OCI-LY7 (cell line): ENCODE measurements around the gene NIP7. TPM values are rescaled to one million over a fixed set of nuclear protein-coding genes. Genes with fewer than 3 reads are reported as not detected.

Experiments
- BruUV-seq: library from RNA; stranded (reverse); fragments of 400-500 nt; replicated peaks from 2 replicates; lab custom pipeline; 2021; lab: Mats Ljungman, UMichigan
- CTCF ChIA-PET: fragments of 300-600 bp; sonication (Branson Sonifier 250); formaldehyde crosslinking; loops from one replicate; lab custom pipeline; 2022; ENCODE audit warnings: antibody characterized with exemption; ENCODE audit not compliant: unreplicated experiment; lab: Charles Lee
- POLR2A ChIA-PET: fragments of 300-600 bp; sonication (Branson Sonifier 250); formaldehyde crosslinking; loops from one replicate; lab custom pipeline; 2022; ENCODE audit warnings: antibody characterized with exemption; lab: Charles Lee
- DNase-seq: peaks from one replicate; pipeline ENCODE4 v3.0.0-alpha.2; 2015; ENCODE audit warnings: low spot score
- H2AFZ ChIP-seq: fragments of 200-600 bp; sonication (generic), shearing (Covaris generic); 2 replicates; pipeline ENCODE4 v1.6.1; 2014; ENCODE audit warnings: mild to moderate bottlenecking, antibody characterized with exemption, low read length, moderate library complexity
- H3K27ac ChIP-seq: fragments of 200-600 bp; sonication (generic); 2 replicates; pipeline ENCODE4 v1.5.1; 2014; ENCODE audit warnings: mixed run types, low read depth, mild to moderate bottlenecking, moderate library complexity, low read length, inconsistent platforms; ENCODE audit not compliant: poor library complexity, severe bottlenecking
- H3K36me3 ChIP-seq: fragments of 200-600 bp; sonication (generic); 2 replicates; pipeline ENCODE4 v1.6.1; 2014; ENCODE audit warnings: mild to moderate bottlenecking, antibody characterized with exemption, low read length, moderate library complexity, mixed read lengths; ENCODE audit not compliant: insufficient read depth
- H3K4me1 ChIP-seq: fragments of 200-600 bp; sonication (generic); 2 replicates; pipeline ENCODE4 v1.5.1; 2014; ENCODE audit warnings: mild to moderate bottlenecking, low read length; ENCODE audit not compliant: insufficient read depth, poor library complexity, severe bottlenecking
- H3K4me2 ChIP-seq: fragments of 200-600 bp; sonication (generic); 2 replicates; pipeline ENCODE4 v1.6.1; 2014; ENCODE audit warnings: mild to moderate bottlenecking, low read length
- H3K4me3 ChIP-seq: fragments of 200-600 bp; sonication (generic); 2 replicates; pipeline ENCODE4 v1.5.1; 2014; ENCODE audit warnings: mild to moderate bottlenecking, low read depth, low read length; ENCODE audit not compliant: poor library complexity, severe bottlenecking
- H3K79me2 ChIP-seq: fragments of 200-600 bp; sonication (generic); 2 replicates; pipeline ENCODE4 v1.6.1; 2016; ENCODE audit warnings: low read depth, mild to moderate bottlenecking, low read length, moderate library complexity, mixed read lengths; ENCODE audit not compliant: insufficient read depth
- H3K9me2 ChIP-seq: fragments of 200-600 bp; sonication (generic); 2 replicates; pipeline ENCODE4 v1.6.1; 2016; ENCODE audit warnings: mild to moderate bottlenecking, low read length, mixed read lengths; ENCODE audit not compliant: insufficient read depth
- H3K9me3 ChIP-seq: fragments of 200-600 bp; sonication (generic); 2 replicates; pipeline ENCODE4 v1.6.1; 2014; ENCODE audit warnings: mild to moderate bottlenecking, mixed run types, low read length, mixed read lengths
- H4K20me1 ChIP-seq: fragments of 200-600 bp; sonication (generic); 2 replicates; pipeline ENCODE4 v1.6.1; 2014; ENCODE audit warnings: mild to moderate bottlenecking, antibody characterized with exemption, low read length, moderate library complexity, mixed read lengths; ENCODE audit not compliant: insufficient read depth
- EZH2phosphoT487 ChIP-seq: fragments of 200-600 bp; sonication (generic); IDR thresholded peaks from 2 replicates; pipeline ENCODE4 v1.6.1; 2018; ENCODE audit warnings: low read depth, borderline replicate concordance, mild to moderate bottlenecking, mixed run types, antibody characterized with exemption, low read length, moderate library complexity, mixed read lengths
- intact Hi-C: fragments of 100-400 bp; cut with micrococcal nuclease; formaldehyde crosslinking; loops from one replicate; pipeline ENCODE4 v1.10.0; 2022; ENCODE audit not compliant: unreplicated experiment
- total RNA-seq, 2 experiments: library from RNA; depleted of rRNA in 1 of 2; stranded (reverse); fragments of >200 nt in 1 of 2; shearing (Covaris generic) in 1 of 2; gene quantifications; 2 replicates each; pipeline ENCODE4 v1.2.3, GENCODE V29; 2014 to 2022
- TF ChIP-seq, protein P1 (sequence below): fragments of 200-600 bp; sonication (generic); conservative IDR thresholded peaks from 2 replicates; pipeline ENCODE4 v1.5.1; 2014; ENCODE audit warnings: mild to moderate bottlenecking, antibody characterized with exemption, low read length, moderate library complexity, mixed read lengths

The NIP7 gene
- total RNA-seq, 2 experiments from 2014 or later, result 39.7 to 49.1 TPM

DNA sequence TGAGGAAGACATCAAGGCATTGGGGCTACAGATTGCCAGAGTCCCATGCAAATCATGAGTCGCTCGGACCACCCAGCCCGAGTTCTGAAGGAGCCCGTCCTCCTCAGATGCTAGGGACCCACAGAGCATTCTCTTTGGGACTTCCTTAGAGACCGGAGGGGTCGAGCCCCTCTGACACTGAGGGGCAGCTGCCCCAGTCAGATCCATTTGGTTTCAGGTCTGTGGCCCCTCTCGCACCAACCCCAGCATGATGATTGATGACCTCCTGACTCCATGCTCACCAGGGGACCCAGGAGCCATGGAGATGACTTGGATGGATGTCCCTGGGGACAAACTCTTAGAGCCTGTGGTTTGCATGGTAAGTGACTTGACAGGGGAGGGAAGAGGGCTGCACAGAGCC, 17.2 kb upstream of the NIP7 start:
- ChIA-PET CTCF (no interaction called here), POLR2A (no interaction called here)
- peaks cover 92% of the 10 kb centered on the region for H3K36me3 ChIP-seq
- H3K4me3 ChIP-seq, result no peak overlapping the region
- TF ChIP-seq, protein P1, sequence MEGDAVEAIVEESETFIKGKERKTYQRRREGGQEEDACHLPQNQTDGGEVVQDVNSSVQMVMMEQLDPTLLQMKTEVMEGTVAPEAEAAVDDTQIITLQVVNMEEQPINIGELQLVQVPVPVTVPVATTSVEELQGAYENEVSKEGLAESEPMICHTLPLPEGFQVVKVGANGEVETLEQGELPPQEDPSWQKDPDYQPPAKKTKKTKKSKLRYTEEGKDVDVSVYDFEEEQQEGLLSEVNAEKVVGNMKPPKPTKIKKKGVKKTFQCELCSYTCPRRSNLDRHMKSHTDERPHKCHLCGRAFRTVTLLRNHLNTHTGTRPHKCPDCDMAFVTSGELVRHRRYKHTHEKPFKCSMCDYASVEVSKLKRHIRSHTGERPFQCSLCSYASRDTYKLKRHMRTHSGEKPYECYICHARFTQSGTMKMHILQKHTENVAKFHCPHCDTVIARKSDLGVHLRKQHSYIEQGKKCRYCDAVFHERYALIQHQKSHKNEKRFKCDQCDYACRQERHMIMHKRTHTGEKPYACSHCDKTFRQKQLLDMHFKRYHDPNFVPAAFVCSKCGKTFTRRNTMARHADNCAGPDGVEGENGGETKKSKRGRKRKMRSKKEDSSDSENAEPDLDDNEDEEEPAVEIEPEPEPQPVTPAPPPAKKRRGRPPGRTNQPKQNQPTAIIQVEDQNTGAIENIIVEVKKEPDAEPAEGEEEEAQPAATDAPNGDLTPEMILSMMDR, result no peak
- TF ChIP-seq EZH2phosphoT487, result no peak
- no peak overlapping the region for H2AFZ ChIP-seq
- H3K4me1 ChIP-seq, result peaks cover 20% of the 10 kb centered on the region
- H3K9me2 ChIP-seq, result no peaks in the 10 kb centered on the region
- peaks cover 25% of the 10 kb centered on the region for H4K20me1 ChIP-seq
- BruUV-seq, result no TSS peak
- H3K79me2 ChIP-seq, result peaks cover 47% of the 10 kb centered on the region
- H3K27ac ChIP-seq, result no peak overlapping the region
- intact Hi-C loops, result no loop called here
- DNase-seq, result no peak
- no peaks in the 10 kb centered on the region for H3K9me3 ChIP-seq
- H3K4me2 ChIP-seq, result no peak overlapping the region

DNA sequence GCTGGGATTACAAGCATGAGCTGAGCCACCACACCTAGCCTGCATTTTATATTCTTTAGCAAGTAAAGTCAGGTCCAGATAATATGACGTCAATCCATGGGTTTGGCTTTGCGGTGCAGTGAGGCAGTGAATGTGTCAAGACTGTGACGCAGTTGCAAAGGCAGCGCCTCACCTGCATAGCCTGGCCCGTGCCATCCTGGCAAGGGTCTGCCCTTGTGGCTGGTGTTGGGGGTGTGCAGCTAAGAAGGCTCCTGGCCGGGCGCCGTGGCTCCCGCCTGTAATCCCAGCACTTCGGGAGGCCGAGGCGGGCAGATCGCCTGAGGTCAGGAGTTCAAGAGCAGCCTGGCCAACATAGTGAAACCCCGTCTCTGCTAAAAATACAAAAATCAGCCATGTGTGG, 16.2 kb upstream of the NIP7 start:
- no peak for TF ChIP-seq EZH2phosphoT487
- TF ChIP-seq, protein P1, result no peak
- POLR2A ChIA-PET, result interaction anchor here (0.6 kb wide), 1 partner anchor 1632 kb away, joined by 5 read pairs; no protein-coding TSS in a partner anchor
- no TSS peak for BruUV-seq
- no peak overlapping the region for H3K4me2 ChIP-seq
- H3K27ac ChIP-seq, result no peak overlapping the region
- peaks cover 98% of the 10 kb centered on the region for H3K36me3 ChIP-seq
- H2AFZ ChIP-seq, result no peak overlapping the region
- no peak for DNase-seq
- H3K79me2 ChIP-seq, result peaks cover 58% of the 10 kb centered on the region
- peaks cover 30% of the 10 kb centered on the region for H3K4me1 ChIP-seq
- H3K4me3 ChIP-seq, result no peak overlapping the region
- no peaks in the 10 kb centered on the region for H3K9me3 ChIP-seq
- peaks cover 32% of the 10 kb centered on the region for H4K20me1 ChIP-seq
- intact Hi-C loops, result no loop called here
- no peaks in the 10 kb centered on the region for H3K9me2 ChIP-seq
- CTCF ChIA-PET, result no interaction called here

DNA sequence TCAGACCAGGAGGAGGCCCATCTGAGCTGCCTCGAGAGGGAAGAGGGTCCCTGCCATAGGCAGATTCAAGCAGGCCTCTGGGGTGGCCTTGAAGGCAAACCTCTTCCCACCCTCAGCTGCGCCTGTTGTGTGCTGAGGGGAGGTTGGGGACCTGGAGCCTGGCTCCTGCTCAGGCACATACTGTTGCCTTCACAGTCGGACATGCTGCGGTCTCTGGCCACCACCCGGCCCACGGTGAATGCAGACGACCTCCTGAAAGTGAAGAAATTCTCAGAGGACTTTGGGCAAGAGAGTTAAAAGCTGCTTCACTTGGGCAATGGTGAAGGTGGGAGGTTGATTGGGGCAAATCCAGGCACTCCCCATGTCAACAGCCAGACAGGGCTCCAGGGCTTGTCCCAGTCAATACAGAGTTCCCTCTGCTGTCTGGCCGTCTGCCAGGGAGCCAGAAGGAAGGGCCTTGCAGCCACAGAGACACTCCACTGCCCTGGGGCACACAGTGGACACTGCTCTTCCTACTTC, 15.5 kb upstream of the NIP7 start:
- BruUV-seq, result no TSS peak
- H4K20me1 ChIP-seq, result peaks cover 38% of the 10 kb centered on the region
- intact Hi-C loops, result no loop called here
- ChIA-PET CTCF (no interaction called here), POLR2A (interaction anchor here (0.6 kb wide), 1 partner anchor 66 kb away, joined by 5 read pairs; no protein-coding TSS in a partner anchor)
- peaks cover 64% of the 10 kb centered on the region for H3K79me2 ChIP-seq
- no peak overlapping the region for H3K27ac ChIP-seq
- H3K9me2 ChIP-seq, result no peaks in the 10 kb centered on the region
- H3K4me2 ChIP-seq, result no peak overlapping the region
- no peak overlapping the region for H3K4me3 ChIP-seq
- TF ChIP-seq, protein P1, result no peak
- TF ChIP-seq EZH2phosphoT487, result no peak
- H3K36me3 ChIP-seq, result peaks cover 98% of the 10 kb centered on the region
- no peak overlapping the region for H2AFZ ChIP-seq
- no peaks in the 10 kb centered on the region for H3K9me3 ChIP-seq
- H3K4me1 ChIP-seq, result peaks cover 36% of the 10 kb centered on the region
- DNase-seq, result no peak
